SK-N-SH treated with all-trans-retinoic acid at 6 μM for 48 hours (cell line): Measurements from ENCODE around the gene MMS19.

Experiments
- ATAC-seq: fragments of 200-7000 bp; cut with Tn5 transposase; 3 replicates; pipeline ENCODE4 v1.9.1; 2020; ENCODE audit warnings: mild to moderate bottlenecking, moderate library complexity
- ARNTL ChIP-seq: fragments of 450-650 bp; formaldehyde crosslinking; IDR thresholded peaks from 2 replicates; pipeline ENCODE4 v1.5.0; 2020; ENCODE audit warnings: low read depth, mild to moderate bottlenecking, moderate library complexity, borderline replicate concordance
- BACH2 ChIP-seq: fragments of 250-450 bp; sonication (Bioruptor Pico); IDR thresholded peaks from 2 replicates; pipeline ENCODE4 v1.9.0; 2021; ENCODE audit warnings: mild to moderate bottlenecking, borderline replicate concordance
- CSDC2 ChIP-seq: fragments of 250-450 bp; sonication (Bioruptor Pico); IDR thresholded peaks from 2 replicates; pipeline ENCODE4 v1.5.0; 2020; ENCODE audit warnings: mild to moderate bottlenecking, moderate library complexity
- CSRNP3 ChIP-seq: fragments of 250-450 bp; sonication (Bioruptor Pico); IDR thresholded peaks from 2 replicates; pipeline ENCODE4 v1.5.1; 2021; ENCODE audit warnings: mild to moderate bottlenecking, moderate library complexity
- ESRRG ChIP-seq: fragments of 250-450 bp; sonication (Bioruptor Pico); IDR thresholded peaks from 2 replicates; pipeline ENCODE4 v1.6.1; 2021; ENCODE audit warnings: mild to moderate bottlenecking
- GLIS3 ChIP-seq: fragments of 250-450 bp; sonication (Bioruptor Pico); IDR thresholded peaks from 2 replicates; pipeline ENCODE4 v1.5.0; 2020; ENCODE audit warnings: mild to moderate bottlenecking, moderate library complexity
- ISL1 ChIP-seq: fragments of 250-450 bp; sonication (Bioruptor Pico); IDR thresholded peaks from 2 replicates; pipeline ENCODE4 v2.1.2; 2022; ENCODE audit warnings: mild to moderate bottlenecking, moderate library complexity
- OSR1 ChIP-seq: fragments of 250-450 bp; sonication (Bioruptor Pico); IDR thresholded peaks from 2 replicates; pipeline ENCODE4 v1.8.0; 2022; ENCODE audit warnings: moderate library complexity, mild to moderate bottlenecking, inconsistent platforms
- POU6F1 ChIP-seq: fragments of 250-450 bp; sonication (Bioruptor Pico); IDR thresholded peaks from 2 replicates; pipeline ENCODE4 v1.8.0; 2021; ENCODE audit warnings: low read depth, mild to moderate bottlenecking, moderate library complexity, borderline replicate concordance
- PPARA ChIP-seq: fragments of 250-450 bp; sonication (Bioruptor Pico); IDR thresholded peaks from 2 replicates; pipeline ENCODE4 v1.5.0; 2020; ENCODE audit warnings: mild to moderate bottlenecking, borderline replicate concordance
- RARB ChIP-seq: fragments of 250-450 bp; sonication (Bioruptor Pico); IDR thresholded peaks from 2 replicates; pipeline ENCODE4 v1.8.0; 2021; ENCODE audit warnings: mild to moderate bottlenecking, moderate library complexity
- SNAI2 ChIP-seq: fragments of 250-450 bp; sonication (Bioruptor Pico); IDR thresholded peaks from 2 replicates; pipeline ENCODE4 v1.5.0; 2020; ENCODE audit warnings: mild to moderate bottlenecking, moderate library complexity
- TCF4 ChIP-seq: fragments of 250-450 bp; sonication (Bioruptor Pico); IDR thresholded peaks from 2 replicates; pipeline ENCODE4 v1.8.0; 2021; ENCODE audit warnings: mild to moderate bottlenecking, moderate library complexity, borderline replicate concordance
- TOX ChIP-seq: fragments of 250-450 bp; sonication (Bioruptor Pico); IDR thresholded peaks from 2 replicates; pipeline ENCODE4 v1.8.0; 2021; ENCODE audit warnings: mild to moderate bottlenecking, moderate library complexity, borderline replicate concordance
- ZC3H10 ChIP-seq: fragments of 250-450 bp; sonication (Bioruptor Pico); IDR thresholded peaks from 2 replicates; pipeline ENCODE4 v1.5.1; 2021; ENCODE audit warnings: mild to moderate bottlenecking, moderate library complexity
- ZFP3 ChIP-seq: fragments of 250-450 bp; sonication (Bioruptor Pico); IDR thresholded peaks from 2 replicates; pipeline ENCODE4 v1.5.0; 2020; ENCODE audit warnings: mild to moderate bottlenecking, moderate library complexity
- ZFP30 ChIP-seq: fragments of 450-650 bp; formaldehyde crosslinking; IDR thresholded peaks from 2 replicates; pipeline ENCODE4 v1.5.0; 2022; ENCODE audit warnings: mild to moderate bottlenecking, moderate library complexity
- ZNF565 ChIP-seq: fragments of 450-650 bp; formaldehyde crosslinking; conservative IDR thresholded peaks from 2 replicates; pipeline ENCODE4 v1.5.0; 2020; ENCODE audit warnings: low read depth, mild to moderate bottlenecking, moderate library complexity
- ZNF70 ChIP-seq: fragments of 450-650 bp; formaldehyde crosslinking; IDR thresholded peaks from 2 replicates; pipeline ENCODE4 v1.5.0; 2020; ENCODE audit warnings: mild to moderate bottlenecking, moderate library complexity
- ZNF8 ChIP-seq: fragments of 450-650 bp; formaldehyde crosslinking; IDR thresholded peaks from 2 replicates; pipeline ENCODE4 v1.5.0; 2020; ENCODE audit warnings: mild to moderate bottlenecking, moderate library complexity
- TF ChIP-seq, protein P1 (sequence below): fragments of 250-450 bp; sonication (Bioruptor Pico); IDR thresholded peaks from 2 replicates; pipeline ENCODE4 v1.5.0; 2020; ENCODE audit warnings: mild to moderate bottlenecking, moderate library complexity
- TF ChIP-seq, protein P2 (sequence below): fragments of 250-450 bp; sonication (Bioruptor Pico); IDR thresholded peaks from 2 replicates; pipeline ENCODE4 v1.8.0; 2020; ENCODE audit warnings: mild to moderate bottlenecking, moderate library complexity, borderline replicate concordance

The MMS19 gene

DNA sequence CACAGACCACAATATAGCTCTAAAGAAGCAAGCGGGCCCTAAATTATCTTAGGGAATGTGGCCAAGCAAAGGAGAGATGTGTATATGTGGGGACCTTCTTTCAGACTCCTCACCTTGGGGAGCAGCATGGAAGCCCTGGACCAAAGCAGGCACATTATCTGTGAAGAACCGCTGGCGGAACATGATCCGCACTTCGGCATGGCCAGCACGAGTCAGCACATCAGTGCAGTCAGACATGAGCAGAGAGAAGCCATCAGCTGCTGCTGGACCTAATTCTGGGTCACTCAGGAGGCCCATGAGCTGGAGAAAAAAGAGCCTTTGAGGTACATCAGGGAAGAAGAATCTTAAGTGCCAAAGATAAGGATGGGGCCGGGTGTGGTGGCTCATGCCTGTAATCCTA is 38.3 kb downstream of the MMS19 start:
- TF ChIP-seq ZNF70, result no peak
- TF ChIP-seq, protein P1, sequence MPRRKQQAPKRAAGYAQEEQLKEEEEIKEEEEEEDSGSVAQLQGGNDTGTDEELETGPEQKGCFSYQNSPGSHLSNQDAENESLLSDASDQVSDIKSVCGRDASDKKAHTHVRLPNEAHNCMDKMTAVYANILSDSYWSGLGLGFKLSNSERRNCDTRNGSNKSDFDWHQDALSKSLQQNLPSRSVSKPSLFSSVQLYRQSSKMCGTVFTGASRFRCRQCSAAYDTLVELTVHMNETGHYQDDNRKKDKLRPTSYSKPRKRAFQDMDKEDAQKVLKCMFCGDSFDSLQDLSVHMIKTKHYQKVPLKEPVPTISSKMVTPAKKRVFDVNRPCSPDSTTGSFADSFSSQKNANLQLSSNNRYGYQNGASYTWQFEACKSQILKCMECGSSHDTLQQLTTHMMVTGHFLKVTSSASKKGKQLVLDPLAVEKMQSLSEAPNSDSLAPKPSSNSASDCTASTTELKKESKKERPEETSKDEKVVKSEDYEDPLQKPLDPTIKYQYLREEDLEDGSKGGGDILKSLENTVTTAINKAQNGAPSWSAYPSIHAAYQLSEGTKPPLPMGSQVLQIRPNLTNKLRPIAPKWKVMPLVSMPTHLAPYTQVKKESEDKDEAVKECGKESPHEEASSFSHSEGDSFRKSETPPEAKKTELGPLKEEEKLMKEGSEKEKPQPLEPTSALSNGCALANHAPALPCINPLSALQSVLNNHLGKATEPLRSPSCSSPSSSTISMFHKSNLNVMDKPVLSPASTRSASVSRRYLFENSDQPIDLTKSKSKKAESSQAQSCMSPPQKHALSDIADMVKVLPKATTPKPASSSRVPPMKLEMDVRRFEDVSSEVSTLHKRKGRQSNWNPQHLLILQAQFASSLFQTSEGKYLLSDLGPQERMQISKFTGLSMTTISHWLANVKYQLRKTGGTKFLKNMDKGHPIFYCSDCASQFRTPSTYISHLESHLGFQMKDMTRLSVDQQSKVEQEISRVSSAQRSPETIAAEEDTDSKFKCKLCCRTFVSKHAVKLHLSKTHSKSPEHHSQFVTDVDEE (CRISPR knock-in tag), result no peak
- no peak for TF ChIP-seq POU6F1 (CRISPR knock-in tag)
- TF ChIP-seq ZFP30 (CRISPR knock-in tag), result no peak
- no peak for TF ChIP-seq ZNF565 (CRISPR knock-in tag)
- no peak for TF ChIP-seq ZNF8 (CRISPR knock-in tag)
- TF ChIP-seq OSR1, result no peak
- no peak for TF ChIP-seq ESRRG
- no peak for TF ChIP-seq ISL1 (CRISPR knock-in tag)
- TF ChIP-seq ZC3H10 (CRISPR knock-in tag), result no peak
- no peak for ATAC-seq

- TF ChIP-seq CSDC2 (CRISPR knock-in tag), result no peak
- TF ChIP-seq, protein P2, sequence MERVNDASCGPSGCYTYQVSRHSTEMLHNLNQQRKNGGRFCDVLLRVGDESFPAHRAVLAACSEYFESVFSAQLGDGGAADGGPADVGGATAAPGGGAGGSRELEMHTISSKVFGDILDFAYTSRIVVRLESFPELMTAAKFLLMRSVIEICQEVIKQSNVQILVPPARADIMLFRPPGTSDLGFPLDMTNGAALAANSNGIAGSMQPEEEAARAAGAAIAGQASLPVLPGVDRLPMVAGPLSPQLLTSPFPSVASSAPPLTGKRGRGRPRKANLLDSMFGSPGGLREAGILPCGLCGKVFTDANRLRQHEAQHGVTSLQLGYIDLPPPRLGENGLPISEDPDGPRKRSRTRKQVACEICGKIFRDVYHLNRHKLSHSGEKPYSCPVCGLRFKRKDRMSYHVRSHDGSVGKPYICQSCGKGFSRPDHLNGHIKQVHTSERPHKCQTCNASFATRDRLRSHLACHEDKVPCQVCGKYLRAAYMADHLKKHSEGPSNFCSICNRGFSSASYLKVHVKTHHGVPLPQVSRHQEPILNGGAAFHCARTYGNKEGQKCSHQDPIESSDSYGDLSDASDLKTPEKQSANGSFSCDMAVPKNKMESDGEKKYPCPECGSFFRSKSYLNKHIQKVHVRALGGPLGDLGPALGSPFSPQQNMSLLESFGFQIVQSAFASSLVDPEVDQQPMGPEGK (CRISPR knock-in tag), result no peak
- TF ChIP-seq ZFP3 (CRISPR knock-in tag), result no peak
- TF ChIP-seq ZFP30 (CRISPR knock-in tag), result no peak
- TF ChIP-seq GLIS3 (CRISPR knock-in tag), result no peak
- TF ChIP-seq, all 23 proteins: peak for 0
- no peak for ATAC-seq
These were observed 39.1 kb downstream of the MMS19 start for GRCh38 chr10:97459111-97459510.

DNA sequence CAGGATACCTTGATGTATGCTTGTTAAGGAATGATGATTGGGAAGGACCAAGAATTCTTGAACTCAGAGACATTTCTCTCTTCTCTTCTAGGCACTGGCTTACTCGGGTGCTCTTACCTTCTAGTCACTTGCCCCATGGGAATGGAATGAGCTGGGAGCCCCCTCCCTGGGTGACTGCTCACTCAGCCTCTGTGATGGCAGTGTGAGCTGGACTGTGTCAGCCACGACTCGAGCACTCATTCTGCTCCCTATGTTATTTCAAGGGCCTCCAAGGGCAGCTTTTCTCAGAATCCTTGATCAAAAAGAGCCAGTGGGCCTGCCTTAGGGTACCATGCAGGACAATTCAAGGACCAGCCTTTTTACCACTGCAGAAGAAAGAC is 41.5 kb downstream of the MMS19 start:
- TF ChIP-seq RARB (CRISPR knock-in tag) (no peak), ESRRG (no peak), TCF4 (CRISPR knock-in tag) (no peak), ZNF8 (CRISPR knock-in tag) (no peak), ZFP3 (CRISPR knock-in tag) (no peak), BACH2 (CRISPR knock-in tag) (no peak), SNAI2 (CRISPR knock-in tag) (no peak), CSDC2 (CRISPR knock-in tag) (no peak), TOX (CRISPR knock-in tag) (no peak), ZNF565 (CRISPR knock-in tag) (no peak), ZC3H10 (CRISPR knock-in tag) (no peak), CSRNP3 (no peak), PPARA (CRISPR knock-in tag) (no peak)
- ATAC-seq, result no peak

- no peak for ATAC-seq
- no peak for TF ChIP-seq POU6F1 (CRISPR knock-in tag)
- TF ChIP-seq, protein P2 (CRISPR knock-in tag), result no peak
- TF ChIP-seq ARNTL (CRISPR knock-in tag), result no peak
- no peak for TF ChIP-seq ZC3H10 (CRISPR knock-in tag)
- TF ChIP-seq, protein P1 (CRISPR knock-in tag), result no peak
- TF ChIP-seq BACH2 (CRISPR knock-in tag), result no peak
- no peak for TF ChIP-seq ZFP3 (CRISPR knock-in tag)
These were observed 42.1 kb downstream of the MMS19 start for GRCh38 chr10:97456034-97456685.
